ENCODE results near the gene SORCS3. TPM values are rescaled to one million over a fixed set of nuclear protein-coding genes. Genes with fewer than 3 reads are reported as not detected.

The SORCS3 gene
- total RNA-seq, 1 experiment from 2014 or later: not detected

- no peak overlapping the region for H3K9ac ChIP-seq (ENCODE audit: low read length)
- no peak overlapping the region for H2AFZ ChIP-seq (ENCODE audit: low read depth, low read length, poor library complexity, severe bottlenecking)
- ChIA-PET POLR2A (no interaction called here), RAD21 (ENCODE audit: low non-redundant PET in 1 of 2, low total read pairs in 2 of 2, uncharacterized antibody in 2 of 2, unreplicated experiment in 2 of 2) (no interaction called here), CTCF (no interaction called here)
- no peak overlapping the region for H3K4me3 ChIP-seq (replicated peaks in 1 of 2; ENCODE audit: low read depth in 1 of 2, low read length in 2 of 2)
- no peak overlapping the region for H3K27ac ChIP-seq (ENCODE audit: low read depth, low read length)
- no peaks in the 10 kb centered on the region for H3K9me3 ChIP-seq (ENCODE audit: control insufficient read depth in 1 of 2, insufficient read depth in 1 of 2, low read depth in 1 of 2, low read length in 2 of 2)
- peaks cover 52% of the 10 kb centered on the region for H3K27me3 ChIP-seq (ENCODE audit: insufficient read depth, low read length)
- no peaks in the 10 kb centered on the region for H3K79me2 ChIP-seq (ENCODE audit: insufficient read depth, low read length)
- no peak for ATAC-seq
- TF ChIP-seq ZNF274 (IDR thresholded peaks at IDR 0.05; ENCODE audit: low read depth, low read length) (no peak), SIN3A (IDR thresholded peaks at IDR 0.05; ENCODE audit: low read depth) (no peak), POLR2A (IDR thresholded peaks at IDR 0.05; ENCODE audit: borderline replicate concordance, extremely low read depth, insufficient read depth, insufficient read length) (no peak), EZH2phosphoT487 (IDR thresholded peaks at IDR 0.05; ENCODE audit: borderline replicate concordance) (no peak)
- H4K20me1 ChIP-seq (ENCODE audit: insufficient read depth): no peaks in the 10 kb centered on the region
- no peaks in the 10 kb centered on the region for H3K9me2 ChIP-seq (ENCODE audit: insufficient read depth)
- no peak overlapping the region for H3K4me2 ChIP-seq (ENCODE audit: low read length)
- intact Hi-C loops (cut with micrococcal nuclease): no loop called here
- no peak for DNase-seq (ENCODE audit: low read depth, low spot score)
- no TSS peak for BruUV-seq (replicated peaks)
- no peaks in the 10 kb centered on the region for H3K4me1 ChIP-seq (ENCODE audit: control insufficient read depth in 1 of 2, insufficient read depth in 2 of 2, low read length in 2 of 2)
- H3K36me3 ChIP-seq (ENCODE audit: control insufficient read depth in 1 of 2, insufficient read depth in 2 of 2, low read length in 2 of 2): no peaks in the 10 kb centered on the region
Observed at GRCh38 chr10:104881740-104882139, 240.7 kb downstream of the SORCS3 start.

- no peak overlapping the region for H3K27ac ChIP-seq (ENCODE audit: low read depth, low read length)
- no TSS peak for BruUV-seq (replicated peaks)
- no peak for TF ChIP-seq ZNF274 (IDR thresholded peaks at IDR 0.05; ENCODE audit: low read depth, low read length)
Observed at GRCh38 chr10:104892879-104893617, 252.0 kb downstream of the SORCS3 start.

More at GRCh38 chr10:104892879-104893617, 252.0 kb downstream of the SORCS3 start:
- ChIA-PET POLR2A (no interaction called here), RAD21 (ENCODE audit: low non-redundant PET in 1 of 2, low total read pairs in 2 of 2, uncharacterized antibody in 2 of 2, unreplicated experiment in 2 of 2) (no interaction called here), CTCF (no interaction called here)
- Histone ChIP-seq H3K27me3 (ENCODE audit: insufficient read depth, low read length) (peaks cover 48% of the 10 kb centered on the region), H3K79me2 (ENCODE audit: insufficient read depth, low read length) (no peaks in the 10 kb centered on the region), H3K4me1 (ENCODE audit: control insufficient read depth in 1 of 2, insufficient read depth in 2 of 2, low read length in 2 of 2) (no peaks in the 10 kb centered on the region), H3K36me3 (ENCODE audit: control insufficient read depth in 1 of 2, insufficient read depth in 2 of 2, low read length in 2 of 2) (no peaks in the 10 kb centered on the region), H2AFZ (ENCODE audit: low read depth, low read length, poor library complexity, severe bottlenecking) (no peak overlapping the region), H4K20me1 (ENCODE audit: insufficient read depth) (no peaks in the 10 kb centered on the region), H3K9ac (ENCODE audit: low read length) (no peak overlapping the region), H3K4me3 (replicated peaks in 1 of 2; ENCODE audit: low read depth in 1 of 2, low read length in 2 of 2) (no peak overlapping the region), H3K9me3 (ENCODE audit: control insufficient read depth in 1 of 2, insufficient read depth in 1 of 2, low read depth in 1 of 2, low read length in 2 of 2) (no peaks in the 10 kb centered on the region), H3K4me2 (ENCODE audit: low read length) (no peak overlapping the region), H3K9me2 (ENCODE audit: insufficient read depth) (no peaks in the 10 kb centered on the region)
- ATAC-seq (no peak), DNase-seq (ENCODE audit: low read depth, low spot score) (no peak)
- intact Hi-C loops (cut with micrococcal nuclease): no loop called here
